ENCODE measurements around the gene RELN.

DNA sequence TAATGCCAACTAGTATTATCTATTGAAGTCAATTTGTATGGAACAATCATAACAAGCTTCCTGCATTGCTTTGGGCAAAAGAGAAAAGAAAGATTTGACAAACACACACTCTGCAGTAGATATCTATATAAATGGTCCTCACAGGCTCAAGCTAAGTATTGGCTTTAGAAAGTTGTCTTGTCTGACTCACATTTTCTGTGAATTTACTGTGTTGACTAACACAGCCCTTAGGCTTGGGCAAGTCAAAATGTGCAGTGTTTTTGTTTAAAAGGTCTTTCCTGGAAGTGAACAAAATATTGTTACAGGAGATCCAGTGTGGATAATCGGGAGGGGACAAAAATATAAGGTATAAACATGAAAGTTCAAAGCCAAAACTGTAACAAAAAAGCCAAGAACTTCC, 194.4 kb downstream of the RELN start:
- TF ChIP-seq, protein P1, sequence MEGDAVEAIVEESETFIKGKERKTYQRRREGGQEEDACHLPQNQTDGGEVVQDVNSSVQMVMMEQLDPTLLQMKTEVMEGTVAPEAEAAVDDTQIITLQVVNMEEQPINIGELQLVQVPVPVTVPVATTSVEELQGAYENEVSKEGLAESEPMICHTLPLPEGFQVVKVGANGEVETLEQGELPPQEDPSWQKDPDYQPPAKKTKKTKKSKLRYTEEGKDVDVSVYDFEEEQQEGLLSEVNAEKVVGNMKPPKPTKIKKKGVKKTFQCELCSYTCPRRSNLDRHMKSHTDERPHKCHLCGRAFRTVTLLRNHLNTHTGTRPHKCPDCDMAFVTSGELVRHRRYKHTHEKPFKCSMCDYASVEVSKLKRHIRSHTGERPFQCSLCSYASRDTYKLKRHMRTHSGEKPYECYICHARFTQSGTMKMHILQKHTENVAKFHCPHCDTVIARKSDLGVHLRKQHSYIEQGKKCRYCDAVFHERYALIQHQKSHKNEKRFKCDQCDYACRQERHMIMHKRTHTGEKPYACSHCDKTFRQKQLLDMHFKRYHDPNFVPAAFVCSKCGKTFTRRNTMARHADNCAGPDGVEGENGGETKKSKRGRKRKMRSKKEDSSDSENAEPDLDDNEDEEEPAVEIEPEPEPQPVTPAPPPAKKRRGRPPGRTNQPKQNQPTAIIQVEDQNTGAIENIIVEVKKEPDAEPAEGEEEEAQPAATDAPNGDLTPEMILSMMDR (IDR thresholded peaks at IDR 0.05), result no peak
- TF ChIP-seq ZFX (IDR thresholded peaks at IDR 0.05; ENCODE audit: borderline replicate concordance), result no peak

Measured in 22Rv1 (cell line).